HG03469 (cell line): ENCODE results near the gene TFDP1.
A peak's percentile ranks its signal among the peaks of the same experiment; 100 is the strongest.
"Not testable (repeated sequence)": the region's sequence is repeated elsewhere in the genome, so short reads cannot be mapped to it uniquely, and the experiment has no call there.

Source experiments
- ATAC-seq: cut with Tn5 transposase; IDR thresholded peaks from one replicate; pipeline ENCODE4 v1.9.1; 2021; ENCODE audit warnings: mild to moderate bottlenecking, moderate library complexity, moderate number of reproducible peaks; ENCODE audit not compliant: unreplicated experiment

Gene TFDP1

DNA sequence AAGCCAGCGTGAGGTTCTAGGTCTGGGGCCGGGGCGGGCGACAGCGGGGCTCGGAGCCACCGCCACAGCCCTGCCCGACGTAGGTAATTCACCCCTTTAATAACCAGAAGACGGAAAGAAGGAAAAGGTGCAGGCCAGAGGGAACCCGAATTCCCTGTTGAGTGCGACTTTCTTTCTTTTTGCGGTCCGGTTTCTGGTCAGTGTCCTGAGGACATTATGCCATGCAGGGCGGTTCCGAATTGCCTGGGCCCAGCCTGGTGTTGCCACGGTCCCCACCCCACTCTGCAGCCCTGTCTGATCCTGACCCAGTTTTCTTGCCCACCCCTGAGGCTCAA, 18.4 kb upstream of the TFDP1 start:
- ATAC-seq = no peak

GRCh38 chr13:113567681-113568080, 16.9 kb upstream of the TFDP1 start:
- ATAC-seq = no peak

DNA sequence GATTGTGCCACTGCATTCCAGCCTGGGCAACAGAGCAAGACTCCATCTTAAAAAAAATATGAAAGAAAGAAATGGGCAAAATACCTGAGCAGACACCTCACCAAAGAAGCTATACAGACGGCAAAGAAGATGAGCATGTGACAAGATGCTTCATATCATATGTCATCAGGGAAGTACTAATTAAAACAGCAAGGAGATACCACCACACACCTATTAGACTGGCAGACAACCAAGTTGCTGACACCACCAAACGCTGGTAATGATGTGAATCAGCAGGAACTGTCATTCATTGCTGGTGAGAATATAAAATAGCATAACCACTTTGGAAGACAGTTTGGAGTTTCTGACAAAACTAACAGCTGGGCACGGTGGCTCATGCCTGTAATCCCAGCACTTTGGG, 11.5 kb upstream of the TFDP1 start:
- no peak for ATAC-seq

- no peak for ATAC-seq
These were observed 8.0 kb upstream of the TFDP1 start for GRCh38 chr13:113576597-113576996.

DNA sequence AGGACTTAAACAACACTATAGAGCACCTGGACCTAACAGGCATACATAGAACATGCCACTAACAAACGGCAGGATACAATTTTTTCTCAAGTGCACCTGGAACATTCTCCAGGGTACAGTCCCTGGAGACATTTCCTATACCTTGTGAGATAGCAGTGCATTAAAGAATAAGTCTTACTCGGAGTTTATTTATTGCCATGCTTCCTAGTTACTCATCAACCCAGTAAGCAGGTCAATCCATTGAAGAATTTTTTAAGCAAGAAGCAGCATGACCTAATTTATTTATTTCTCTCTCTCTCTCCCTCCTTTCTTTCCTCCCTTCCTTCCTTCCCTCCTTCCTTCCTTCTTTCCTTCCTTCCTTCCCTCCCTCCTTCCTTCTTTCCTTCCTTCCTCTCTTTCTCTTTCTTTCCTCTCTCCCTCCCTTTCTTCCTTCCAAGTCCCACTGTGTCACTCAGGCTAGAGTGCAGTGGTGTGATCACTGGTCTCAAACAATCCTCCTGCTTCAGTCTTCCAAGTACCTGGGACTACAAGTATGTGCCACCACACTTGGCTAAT, 6.6 kb upstream of the TFDP1 start:
- ATAC-seq = no peak

DNA sequence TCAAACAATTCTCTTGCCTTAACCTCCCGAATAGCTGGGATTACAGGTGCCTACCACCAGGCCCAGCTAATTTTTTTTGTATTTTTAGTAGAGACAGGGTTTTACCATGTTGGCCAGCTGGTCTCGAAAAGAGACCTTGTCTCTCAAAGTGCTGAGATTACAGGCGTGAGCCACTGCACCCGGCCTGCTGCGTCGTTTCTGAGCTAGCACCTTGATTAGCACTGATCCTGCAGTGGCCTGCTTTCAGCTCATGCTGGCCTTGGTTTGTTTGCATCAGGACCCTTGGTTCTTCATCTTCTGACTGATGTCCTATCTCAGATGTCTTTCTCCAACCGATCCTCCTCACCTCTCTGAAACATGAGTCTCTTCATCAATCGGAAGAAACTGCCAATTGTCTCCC, 4.9 kb upstream of the TFDP1 start:
- no peak for ATAC-seq

- no peak for ATAC-seq
These were observed 2.7 kb upstream of the TFDP1 start for GRCh38 chr13:113581871-113582270.

GRCh38 chr13:113582841-113583631, 1.5 kb upstream of the TFDP1 start:
- no peak for ATAC-seq

DNA sequence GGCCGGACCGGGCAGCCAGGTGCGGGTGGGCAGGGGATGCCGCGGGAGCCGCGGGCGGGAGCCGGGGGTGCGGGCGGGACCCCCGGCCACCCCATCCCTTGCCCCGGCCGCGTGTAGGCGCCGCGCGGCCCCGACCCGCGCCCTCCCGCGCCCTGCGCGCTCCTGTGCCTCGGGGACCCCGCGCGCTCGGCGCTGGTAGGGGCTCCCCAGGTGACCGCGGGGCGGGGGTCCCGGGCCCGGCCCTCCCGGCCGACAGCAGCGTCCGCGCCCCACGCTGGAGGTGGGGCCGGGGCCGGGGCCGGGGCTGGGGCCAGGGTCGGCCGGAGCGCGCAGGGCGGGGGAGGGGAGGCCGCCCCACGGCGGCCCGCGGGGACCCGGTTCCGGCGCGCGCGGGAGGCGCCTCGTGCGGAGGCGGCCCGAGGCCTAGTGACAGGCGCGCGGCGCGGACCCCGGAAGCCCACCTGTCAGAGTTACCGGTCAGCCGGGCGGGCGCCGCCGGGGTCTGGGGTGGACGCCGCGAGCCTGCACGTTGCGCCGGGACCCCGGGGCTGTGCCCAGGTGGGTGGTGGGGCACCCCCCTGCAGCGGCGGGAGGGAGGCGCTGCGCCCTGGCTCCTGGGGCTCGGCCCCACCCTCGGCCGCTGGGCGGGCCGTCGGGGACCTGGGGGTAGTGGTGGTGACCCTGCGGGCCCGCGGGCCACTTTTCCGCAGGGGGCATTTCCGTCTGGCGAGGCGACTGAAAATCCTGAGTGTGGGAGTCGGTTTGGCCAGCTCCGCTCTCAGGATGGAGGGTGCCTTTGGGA, 518 bp downstream of the TFDP1 start:
- peak; percentile 24 for ATAC-seq

GRCh38 chr13:113585896-113586295, 1.3 kb downstream of the TFDP1 start:
- ATAC-seq = no peak

- ATAC-seq = no peak
These were observed 2.3 kb downstream of the TFDP1 start for GRCh38 chr13:113586661-113587479.

- ATAC-seq = no peak
These were observed 4.0 kb downstream of the TFDP1 start for GRCh38 chr13:113588394-113589111.

DNA sequence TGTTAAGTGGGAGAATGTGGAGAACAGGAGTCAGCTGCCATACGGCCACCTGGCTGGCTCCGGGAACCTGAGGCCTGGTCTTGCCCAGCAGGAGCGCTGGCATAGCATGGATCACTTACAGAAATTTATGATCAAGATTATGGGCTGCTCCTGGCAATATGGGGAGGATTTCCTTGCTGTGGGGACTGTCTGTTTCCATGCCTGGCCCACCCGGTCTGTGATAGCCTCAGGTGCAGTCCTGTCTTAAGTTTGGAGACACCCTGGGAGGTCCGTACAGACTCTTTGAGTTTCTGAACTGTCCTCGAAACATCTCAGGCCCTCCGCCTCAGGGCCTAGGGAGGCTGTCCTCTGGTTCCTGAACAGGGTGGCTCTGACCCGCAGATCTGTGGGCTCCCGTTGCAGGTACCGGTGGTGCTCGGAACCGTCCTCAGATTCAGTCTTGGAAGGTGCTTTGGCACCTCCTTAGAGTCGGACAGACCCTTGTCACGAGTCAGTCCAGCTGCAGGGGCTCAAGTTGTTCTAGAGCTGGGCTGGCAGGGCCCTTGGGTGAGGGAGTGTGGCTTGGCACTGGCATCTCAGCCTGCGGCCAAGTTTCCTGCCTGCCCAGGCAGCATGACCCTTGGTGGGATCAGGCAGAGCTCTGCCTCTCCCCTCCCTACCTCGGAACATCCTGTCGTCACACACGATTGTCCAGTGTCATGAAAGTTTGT, 4.9 kb downstream of the TFDP1 start:
- no peak for ATAC-seq

- ATAC-seq = no peak
These were observed 5.4 kb downstream of the TFDP1 start for GRCh38 chr13:113589961-113590339.

DNA sequence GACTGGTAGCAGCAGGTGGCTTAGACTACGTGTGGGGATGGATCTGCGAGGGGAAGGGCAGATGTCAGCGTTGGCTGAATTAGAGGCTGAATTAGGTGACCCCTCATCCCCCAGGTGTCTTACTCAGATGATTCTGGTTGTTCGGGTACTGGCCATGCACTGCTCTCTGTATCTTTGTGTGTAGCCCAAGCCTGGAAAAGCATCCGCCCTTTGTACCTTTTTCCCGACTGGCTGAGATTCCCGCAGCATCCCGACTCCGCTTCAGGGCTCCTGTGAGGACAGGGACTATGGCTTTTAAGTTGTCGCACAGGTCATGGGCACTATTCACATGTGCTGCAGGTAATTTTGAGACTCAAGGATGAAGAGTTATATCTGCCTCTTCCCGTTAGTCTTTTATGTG, 7.2 kb downstream of the TFDP1 start:
- no peak for ATAC-seq

- no peak for ATAC-seq
These were observed 8.0 kb downstream of the TFDP1 start for GRCh38 chr13:113592571-113592970.

DNA sequence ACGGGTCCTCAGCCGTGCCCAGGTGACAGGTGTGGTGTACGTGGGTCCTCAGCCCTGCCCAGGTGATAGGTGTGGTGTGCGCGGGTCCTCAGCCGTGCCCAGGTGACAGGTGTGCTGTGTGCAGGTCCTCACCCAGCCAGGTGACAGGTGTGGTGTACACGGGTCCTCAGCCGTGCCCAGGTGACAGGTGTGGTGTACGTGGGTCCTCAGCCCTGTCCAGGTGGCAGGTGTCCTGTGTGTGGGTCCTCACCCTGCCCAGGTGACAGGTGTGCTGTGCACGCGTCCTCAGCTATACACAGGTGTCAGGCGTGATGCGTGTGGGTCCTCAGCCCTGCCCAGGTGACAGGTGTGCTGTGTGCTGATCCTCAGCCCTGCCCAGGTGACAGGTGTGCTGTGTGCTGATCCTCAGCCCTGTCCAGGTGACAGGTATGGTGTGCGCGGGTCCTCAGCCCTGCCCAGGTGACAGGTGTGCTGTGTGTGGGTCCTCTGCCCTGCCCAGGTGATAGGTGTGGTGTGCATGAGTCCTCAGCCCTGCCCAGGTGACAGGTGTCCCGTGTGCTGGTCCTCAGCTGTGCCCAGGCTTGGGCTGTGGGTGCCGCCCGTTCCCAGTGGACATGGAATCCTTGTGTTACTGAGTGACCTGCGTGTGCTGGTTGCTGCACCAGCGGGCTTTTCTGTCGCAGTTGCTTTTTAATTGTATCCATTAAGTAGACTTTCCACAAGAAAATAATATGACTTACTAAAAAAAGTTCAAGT, 9.7 kb downstream of the TFDP1 start:
- ATAC-seq = not testable (repeated sequence)

GRCh38 chr13:113595131-113595530, 10.6 kb downstream of the TFDP1 start:
- no peak for ATAC-seq
